Adrenal gland (tissue), 12 donors: ENCODE results near the gene SLC44A5. TPM values are rescaled to one million over a fixed set of nuclear protein-coding genes. Genes with fewer than 3 reads are reported as not detected.
"Not testable (repeated sequence)": the region's sequence is repeated elsewhere in the genome, so short reads cannot be mapped to it uniquely, and the experiment has no call there.

Source experiments
- DNase-seq, 7 donors: peaks; one replicate each; pipeline ENCODE4 v3.0.0-alpha.2; 2019 to 2020
- H3K27ac ChIP-seq, 5 donors: fragments of 200-600 bp; sonication (generic) in 4 of 5; 1 replicate in 3 of 5; 2 replicates in 2 of 5; pipeline versions ENCODE4 v1.5.1 to v1.8.0; 2016 to 2020; ENCODE audit warnings: mild to moderate bottlenecking in 1 of 5
- H3K27me3 ChIP-seq: fragments of 200-600 bp; 2 replicates; pipeline ENCODE4 v1.8.0; 2021
- H3K36me3 ChIP-seq, 2 donors: fragments of 200-600 bp; replicated peaks in 1 of 2; 1 replicate in 1 of 2; 2 replicates in 1 of 2; pipeline versions ENCODE4 v1.5.1 to v1.8.0; 2018 to 2022
- H3K4me1 ChIP-seq, 2 donors: fragments of 200-600 bp; replicated peaks in 1 of 2; 1 replicate in 1 of 2; 2 replicates in 1 of 2; pipeline versions ENCODE4 v1.5.1 to v1.8.0; 2018 to 2021
- H3K4me3 ChIP-seq, 4 donors: fragments of 200-600 bp; sonication (generic) in 3 of 4; one replicate each; pipeline ENCODE4 v1.5.1; 2016 to 2018
- H3K9me3 ChIP-seq, 3 donors: fragments of 200-600 bp; sonication (generic) in 1 of 3; replicated peaks in 1 of 3; 1 replicate in 2 of 3; 2 replicates in 1 of 3; pipeline versions ENCODE4 v1.5.1 to v1.8.0; 2016 to 2021
- POLR2A ChIP-seq, 2 donors: fragments of 450-650 bp; IDR thresholded peaks; one replicate each; pipeline ENCODE4 v1.6.1; 2017; ENCODE audit warnings: antibody characterized with exemption in 2 of 2, mild to moderate bottlenecking in 2 of 2, moderate library complexity in 1 of 2
- WGBS, 4 donors: extraction: QIAGEN DNeasy Blood & Tissue Kit in 2 of 4; methylation state at CpG; one replicate each; pipeline versions ENCODE4 v1.1.5 to v1.1.7; 2013 to 2017; 5-methylcytosine and 5-hydroxymethylcytosine counted together
- intact Hi-C, 2 donors: fragments of 100-400 bp; cut with DNase I; formaldehyde crosslinking; loops; one replicate each; pipeline versions ENCODE4 v1.14.1 to v1.15.0; 2022 to 2023
- polyA plus RNA-seq, 3 donors: library from polyadenylated mRNA; stranded (reverse); fragments of 200-250 nt in 2 of 3; fragments of 350-450 nt in 1 of 3; fragmentation: Illumina TruSeq in 1 of 3; extraction: RNeasy Lipid Tissue Mini Kit (QIAGEN cat#74804) in 1 of 3; gene quantifications; one replicate each; pipeline ENCODE4 v1.2.3, GENCODE V29; 2013 to 2014
- total RNA-seq, 9 donors: library from RNA; depleted of rRNA in 4 of 9; stranded (reverse); fragments of >200 nt in 4 of 9; fragments of 120-200 nt in 1 of 9; fragmentation: NEBNext Ultra II Directional in 1 of 9; extraction: Animal tissue kit (Norgen Biotek cat#: 25700) in 1 of 9; gene quantifications; one replicate each; pipeline versions ENCODE4 v1.1.0 to v1.2.4, GENCODE V29; 2013 to 2023
- TF ChIP-seq, protein P1 (sequence below), 6 experiments: fragments of 450-650 bp in 4 of 6; fragments of 200-600 bp in 2 of 6; sonication (generic) in 1 of 6; IDR thresholded peaks; 1 replicate in 5 of 6; 2 replicates in 1 of 6; pipeline versions ENCODE4 v1.5.1 to v1.8.0; 2016 to 2021; ENCODE audit warnings: antibody characterized with exemption in 6 of 6, mild to moderate bottlenecking in 2 of 6, moderate library complexity in 1 of 6
- donor health status: healthy with polysubstance abuse.
- donor health status: Bipolar disorder and iron deficiency.
- donor health status: DM: yes; HTN: yes; CAD: no.
- donor health status: DM: no; HTN: no; CAD: no.
- donor health status: DM: no; HTN: no; CAD: no.
- donor health status: DM: yes; HTN: yes; CAD: no.

SLC44A5 gene
- total and polyA plus RNA-seq, 12 donors = 0.17 to 2.2 (median 0.48) TPM

DNA sequence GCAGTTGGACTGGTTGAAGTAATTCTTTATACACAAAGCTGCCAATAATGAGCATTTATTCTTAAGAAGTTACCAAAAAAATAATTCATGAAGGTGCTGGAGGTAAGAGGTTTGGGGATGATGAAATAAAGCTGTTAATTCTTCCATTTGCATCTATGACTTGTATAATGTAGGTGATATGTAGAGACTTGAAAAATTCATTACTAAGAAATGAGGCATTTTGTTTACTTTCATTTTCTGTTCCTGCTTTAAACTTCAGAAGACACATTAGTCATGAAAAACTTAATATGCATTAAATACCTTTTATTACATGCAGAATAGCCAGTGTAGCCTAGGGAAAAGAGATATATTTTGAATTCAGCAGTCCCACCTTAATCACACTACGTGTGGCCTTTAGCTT, 214.2 kb downstream of the SLC44A5 start:
- no peaks in the 10 kb centered on the region for H3K27me3 ChIP-seq
- no peak overlapping the region for H3K4me3 ChIP-seq
- 70 to 86% (median 79%) methylated on average over 1 of the region's 1 CpG for WGBS, 4 donors
- H3K4me1 ChIP-seq = no peaks in the 10 kb centered on the region
- no peaks in the 10 kb centered on the region for H3K9me3 ChIP-seq
- no peak for TF ChIP-seq POLR2A (IDR thresholded peaks at IDR 0.05)
- TF ChIP-seq, protein P1, sequence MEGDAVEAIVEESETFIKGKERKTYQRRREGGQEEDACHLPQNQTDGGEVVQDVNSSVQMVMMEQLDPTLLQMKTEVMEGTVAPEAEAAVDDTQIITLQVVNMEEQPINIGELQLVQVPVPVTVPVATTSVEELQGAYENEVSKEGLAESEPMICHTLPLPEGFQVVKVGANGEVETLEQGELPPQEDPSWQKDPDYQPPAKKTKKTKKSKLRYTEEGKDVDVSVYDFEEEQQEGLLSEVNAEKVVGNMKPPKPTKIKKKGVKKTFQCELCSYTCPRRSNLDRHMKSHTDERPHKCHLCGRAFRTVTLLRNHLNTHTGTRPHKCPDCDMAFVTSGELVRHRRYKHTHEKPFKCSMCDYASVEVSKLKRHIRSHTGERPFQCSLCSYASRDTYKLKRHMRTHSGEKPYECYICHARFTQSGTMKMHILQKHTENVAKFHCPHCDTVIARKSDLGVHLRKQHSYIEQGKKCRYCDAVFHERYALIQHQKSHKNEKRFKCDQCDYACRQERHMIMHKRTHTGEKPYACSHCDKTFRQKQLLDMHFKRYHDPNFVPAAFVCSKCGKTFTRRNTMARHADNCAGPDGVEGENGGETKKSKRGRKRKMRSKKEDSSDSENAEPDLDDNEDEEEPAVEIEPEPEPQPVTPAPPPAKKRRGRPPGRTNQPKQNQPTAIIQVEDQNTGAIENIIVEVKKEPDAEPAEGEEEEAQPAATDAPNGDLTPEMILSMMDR (IDR thresholded peaks at IDR 0.05) = no peak
- no peaks in the 10 kb centered on the region for H3K36me3 ChIP-seq
- intact Hi-C loops = no loop called here
- no peak overlapping the region for H3K27ac ChIP-seq
- DNase-seq = no peak

DNA sequence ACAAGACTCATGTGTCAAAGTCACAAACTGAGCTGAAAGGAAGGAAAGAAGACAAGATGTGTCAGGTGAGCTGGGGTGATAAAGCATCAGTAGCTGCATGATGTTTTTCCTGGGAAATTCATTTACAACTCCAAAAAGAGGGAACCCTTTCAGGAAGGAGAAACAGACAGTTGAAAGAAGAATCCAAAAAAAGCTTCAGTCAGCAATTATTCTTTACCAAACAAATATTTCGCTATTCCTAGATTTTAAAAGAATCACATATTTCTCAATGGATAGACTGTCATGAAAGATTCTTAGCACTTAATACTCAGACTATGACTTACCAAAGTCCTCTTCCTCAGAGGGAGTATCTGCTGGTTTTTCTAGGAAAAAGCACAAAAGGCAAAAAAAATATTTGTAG, 214.7 kb downstream of the SLC44A5 start:
- H3K27me3 ChIP-seq = no peaks in the 10 kb centered on the region
- H3K4me3 ChIP-seq = no peak overlapping the region
- no peaks in the 10 kb centered on the region for H3K36me3 ChIP-seq
- H3K9me3 ChIP-seq = no peaks in the 10 kb centered on the region
- intact Hi-C loops = no loop called here
- no peak for DNase-seq
- no peak overlapping the region for H3K27ac ChIP-seq
- H3K4me1 ChIP-seq = no peaks in the 10 kb centered on the region
- no peak for TF ChIP-seq POLR2A (IDR thresholded peaks at IDR 0.05)
- TF ChIP-seq, protein P1 (IDR thresholded peaks at IDR 0.05) = no peak
- 87 to 92% (median 87%) methylated on average over 1 of the region's 1 CpG for WGBS, 4 donors

DNA sequence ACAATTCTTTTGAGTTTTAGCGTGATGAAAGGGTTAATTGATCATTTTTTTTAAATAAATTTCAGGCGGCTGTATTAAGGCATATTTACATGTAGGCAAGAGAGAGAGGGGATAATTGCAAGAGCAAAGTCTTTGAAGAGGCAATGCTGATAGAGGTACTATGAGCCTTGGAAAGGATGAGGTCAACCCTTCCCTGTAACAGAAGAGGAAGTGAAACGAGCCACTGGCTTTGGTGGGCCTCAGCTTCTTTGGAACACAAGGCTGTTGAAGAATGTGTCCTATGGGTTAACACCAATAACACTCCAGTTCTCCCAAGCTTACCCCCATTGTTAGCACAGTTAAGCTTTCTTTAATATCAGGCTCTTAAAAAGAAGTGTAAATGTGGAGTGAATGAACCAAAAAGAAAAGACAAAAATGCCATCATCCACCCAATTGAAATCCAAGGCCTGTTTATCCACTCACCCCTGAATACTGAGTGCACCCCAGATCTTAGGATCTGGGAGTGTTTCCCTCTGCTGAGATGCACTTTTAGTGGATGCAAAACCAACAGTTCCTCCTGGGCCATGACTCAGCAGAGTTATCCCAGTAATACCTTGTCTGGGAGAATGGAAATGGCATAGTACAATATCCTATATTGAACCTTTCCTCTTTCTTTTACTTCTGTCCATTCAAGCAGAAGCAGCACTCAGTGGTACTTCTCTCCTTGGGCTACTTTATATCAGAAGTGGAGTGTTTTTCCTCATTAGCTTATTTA, 216.4 kb downstream of the SLC44A5 start:
- Histone ChIP-seq H3K4me3 (no peak overlapping the region), H3K27me3 (no peaks in the 10 kb centered on the region), H3K9me3 (no peaks in the 10 kb centered on the region), H3K36me3 (no peaks in the 10 kb centered on the region), H3K4me1 (no peaks in the 10 kb centered on the region), H3K27ac (no peak overlapping the region)
- TF ChIP-seq POLR2A (IDR thresholded peaks at IDR 0.05) = no peak
- TF ChIP-seq, protein P1 (IDR thresholded peaks at IDR 0.05) = no peak
- no peak for DNase-seq
- 63 to 68% (median 64%) methylated on average over 3 of the region's 3 CpGs for WGBS, 4 donors
- intact Hi-C loops = no loop called here

DNA sequence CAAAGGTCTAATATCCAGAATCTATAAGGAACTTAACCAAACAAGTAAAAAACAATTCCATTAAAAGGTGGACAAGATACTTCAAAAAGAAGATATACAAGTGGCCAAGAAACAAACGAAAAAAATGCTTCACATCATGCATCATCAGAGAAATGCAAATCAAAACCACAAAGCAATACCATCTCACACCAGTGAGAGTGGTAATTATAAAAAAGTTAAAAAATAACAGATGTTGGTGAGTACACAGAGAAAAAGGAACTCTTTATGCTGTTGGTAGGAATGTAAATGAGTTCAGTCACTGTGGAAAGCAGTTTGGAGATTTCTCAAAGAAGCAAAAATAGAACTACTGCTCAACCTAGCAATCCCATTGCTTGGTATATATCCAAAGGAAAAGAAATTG, 218.6 kb downstream of the SLC44A5 start:
- Histone ChIP-seq H3K27ac (no peak overlapping the region), H3K27me3 (no peaks in the 10 kb centered on the region), H3K9me3 (no peaks in the 10 kb centered on the region), H3K4me3 (no peak overlapping the region), H3K4me1 (no peaks in the 10 kb centered on the region), H3K36me3 (no peaks in the 10 kb centered on the region)
- 40 to 60% (median 49%) methylated on average over 1 of the region's 1 CpG for WGBS, 4 donors
- no peak for DNase-seq
- intact Hi-C loops = no loop called here
- TF ChIP-seq POLR2A (IDR thresholded peaks at IDR 0.05) = no peak
- TF ChIP-seq, protein P1 (IDR thresholded peaks at IDR 0.05) = no peak

DNA sequence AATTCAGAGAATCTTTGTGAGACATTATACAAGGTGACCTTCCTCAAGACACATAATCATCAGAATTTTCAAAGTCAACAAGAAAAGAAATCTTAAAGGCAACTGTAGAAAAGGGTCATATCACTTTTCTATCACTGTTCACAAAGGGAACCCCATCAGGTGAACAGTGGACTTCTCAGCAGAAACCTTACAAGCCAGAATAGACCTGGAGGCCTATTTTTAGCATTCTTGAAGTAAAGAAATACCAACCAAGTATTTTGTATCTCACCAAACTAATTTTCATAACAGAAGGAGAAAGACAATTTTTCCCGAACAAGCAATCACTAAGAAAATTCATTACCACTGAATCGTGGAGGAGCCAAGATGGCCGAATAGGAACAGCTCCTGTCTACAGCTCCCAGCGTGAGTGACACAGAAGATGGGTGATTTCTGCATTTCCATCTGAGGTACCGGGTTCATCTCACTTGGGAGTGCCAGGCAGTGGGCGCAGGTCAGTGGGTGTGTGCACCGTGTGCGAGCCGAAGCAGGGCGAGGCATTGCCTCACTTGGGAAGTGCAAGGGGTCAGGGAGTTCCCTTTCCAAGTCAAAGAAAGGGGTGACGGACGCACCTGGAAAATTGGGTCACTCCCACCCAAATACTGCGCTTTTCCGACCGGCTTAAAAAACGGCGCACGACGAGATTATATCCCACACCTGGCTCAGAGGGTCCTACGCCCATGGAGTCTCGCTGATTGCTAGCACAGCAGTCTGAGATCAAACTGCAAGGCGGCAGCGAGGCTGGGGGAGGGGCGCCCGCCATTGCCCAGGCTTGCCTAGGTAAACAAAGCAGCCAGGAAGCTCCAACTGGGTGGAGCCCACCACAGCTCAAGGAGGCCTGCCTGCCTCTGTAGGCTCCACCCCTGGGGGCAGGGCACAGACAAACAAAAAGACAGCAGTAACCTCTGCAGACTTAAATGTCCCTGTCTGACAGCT, 235.2 kb downstream of the SLC44A5 start:
- H3K27ac ChIP-seq, DNase-seq, H3K4me3 ChIP-seq, H3K27me3 ChIP-seq, H3K9me3 ChIP-seq, H3K4me1 ChIP-seq, intact Hi-C loops, H3K36me3 ChIP-seq: not testable (repeated sequence)
- WGBS, 4 donors = 80 to 88% (median 83%) methylated on average over 16 to 23 of the region's 25 CpGs
